Gastrocnemius medialis (tissue), 4 donors: ENCODE data around the gene TNIK.

Source experiments
- POLR2A ChIP-seq, 2 donors: fragments of 450-650 bp; IDR thresholded peaks; one replicate each; pipeline ENCODE4 v1.6.1; 2017; ENCODE audit warnings: antibody characterized with exemption in 2 of 2, mild to moderate bottlenecking in 2 of 2, moderate library complexity in 2 of 2
- TF ChIP-seq, protein P1 (sequence below), 5 experiments: fragments of 450-650 bp in 3 of 5; fragments of 200-600 bp in 2 of 5; sonication (generic) in 2 of 5; IDR thresholded peaks in 4 of 5; conservative IDR thresholded peaks in 1 of 5; 1 replicate in 4 of 5; 2 replicates in 1 of 5; pipeline ENCODE4 v1.5.1; 2016 to 2019; ENCODE audit warnings: antibody characterized with exemption in 5 of 5, mild to moderate bottlenecking in 3 of 5, moderate library complexity in 3 of 5

DNA sequence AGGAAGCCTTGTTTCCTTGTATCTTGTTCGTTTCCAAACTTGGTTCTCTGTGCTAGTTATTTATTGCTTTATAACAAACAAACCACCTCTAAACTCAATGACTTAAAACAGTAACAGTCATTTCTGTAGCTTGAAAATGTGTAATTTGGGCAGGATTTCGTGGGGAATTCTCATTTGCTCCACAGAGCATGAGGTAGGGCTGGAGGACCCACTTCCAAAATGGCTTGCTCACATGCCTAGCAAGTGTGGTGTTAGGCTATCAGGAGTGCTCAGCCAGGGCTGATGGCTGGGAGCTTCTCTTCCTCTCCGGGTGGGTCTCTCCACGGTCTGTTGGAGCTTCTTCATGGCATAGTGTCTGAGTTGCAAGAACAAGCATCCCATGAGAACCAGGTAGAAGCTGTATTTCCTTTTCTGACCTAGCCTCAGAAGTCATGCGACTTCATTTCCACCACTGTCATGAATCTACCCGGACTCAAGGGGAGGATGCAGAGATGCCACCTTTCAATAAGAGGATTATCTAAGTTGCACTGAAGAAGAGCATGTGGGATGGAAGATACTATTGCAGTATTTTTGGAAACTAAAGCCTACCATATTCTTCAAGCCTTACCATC lies 8.2 kb upstream of the TNIK start:
- TF ChIP-seq, protein P1, sequence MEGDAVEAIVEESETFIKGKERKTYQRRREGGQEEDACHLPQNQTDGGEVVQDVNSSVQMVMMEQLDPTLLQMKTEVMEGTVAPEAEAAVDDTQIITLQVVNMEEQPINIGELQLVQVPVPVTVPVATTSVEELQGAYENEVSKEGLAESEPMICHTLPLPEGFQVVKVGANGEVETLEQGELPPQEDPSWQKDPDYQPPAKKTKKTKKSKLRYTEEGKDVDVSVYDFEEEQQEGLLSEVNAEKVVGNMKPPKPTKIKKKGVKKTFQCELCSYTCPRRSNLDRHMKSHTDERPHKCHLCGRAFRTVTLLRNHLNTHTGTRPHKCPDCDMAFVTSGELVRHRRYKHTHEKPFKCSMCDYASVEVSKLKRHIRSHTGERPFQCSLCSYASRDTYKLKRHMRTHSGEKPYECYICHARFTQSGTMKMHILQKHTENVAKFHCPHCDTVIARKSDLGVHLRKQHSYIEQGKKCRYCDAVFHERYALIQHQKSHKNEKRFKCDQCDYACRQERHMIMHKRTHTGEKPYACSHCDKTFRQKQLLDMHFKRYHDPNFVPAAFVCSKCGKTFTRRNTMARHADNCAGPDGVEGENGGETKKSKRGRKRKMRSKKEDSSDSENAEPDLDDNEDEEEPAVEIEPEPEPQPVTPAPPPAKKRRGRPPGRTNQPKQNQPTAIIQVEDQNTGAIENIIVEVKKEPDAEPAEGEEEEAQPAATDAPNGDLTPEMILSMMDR (IDR thresholded peaks at IDR 0.05 in 4 of 5, conservative IDR thresholded peaks at IDR 0.05 in 1 of 5) = no peak
- TF ChIP-seq POLR2A (IDR thresholded peaks at IDR 0.05) = no peak
